ENCODE data around the gene DRD2.

DNA sequence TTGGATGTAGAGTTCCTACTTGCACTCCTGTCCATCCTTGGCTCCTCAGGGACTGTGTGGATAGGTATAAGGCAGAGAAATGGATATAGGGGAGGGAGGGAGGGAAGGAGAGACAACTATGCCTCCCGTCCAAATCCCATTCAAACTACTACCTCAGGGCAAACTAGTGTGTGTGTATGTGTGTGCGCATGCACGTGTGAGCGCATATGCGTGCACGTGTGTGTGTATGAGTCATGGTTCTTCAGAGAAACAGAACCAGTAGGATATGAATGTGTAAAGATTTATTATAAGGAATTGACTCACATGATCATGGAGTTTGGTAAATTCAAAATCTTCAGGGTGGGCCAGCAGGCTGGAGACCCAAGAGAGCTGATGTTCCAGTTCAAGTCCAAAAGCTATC is 42.2 kb upstream of the DRD2 start:
- TF ChIP-seq, protein P1, sequence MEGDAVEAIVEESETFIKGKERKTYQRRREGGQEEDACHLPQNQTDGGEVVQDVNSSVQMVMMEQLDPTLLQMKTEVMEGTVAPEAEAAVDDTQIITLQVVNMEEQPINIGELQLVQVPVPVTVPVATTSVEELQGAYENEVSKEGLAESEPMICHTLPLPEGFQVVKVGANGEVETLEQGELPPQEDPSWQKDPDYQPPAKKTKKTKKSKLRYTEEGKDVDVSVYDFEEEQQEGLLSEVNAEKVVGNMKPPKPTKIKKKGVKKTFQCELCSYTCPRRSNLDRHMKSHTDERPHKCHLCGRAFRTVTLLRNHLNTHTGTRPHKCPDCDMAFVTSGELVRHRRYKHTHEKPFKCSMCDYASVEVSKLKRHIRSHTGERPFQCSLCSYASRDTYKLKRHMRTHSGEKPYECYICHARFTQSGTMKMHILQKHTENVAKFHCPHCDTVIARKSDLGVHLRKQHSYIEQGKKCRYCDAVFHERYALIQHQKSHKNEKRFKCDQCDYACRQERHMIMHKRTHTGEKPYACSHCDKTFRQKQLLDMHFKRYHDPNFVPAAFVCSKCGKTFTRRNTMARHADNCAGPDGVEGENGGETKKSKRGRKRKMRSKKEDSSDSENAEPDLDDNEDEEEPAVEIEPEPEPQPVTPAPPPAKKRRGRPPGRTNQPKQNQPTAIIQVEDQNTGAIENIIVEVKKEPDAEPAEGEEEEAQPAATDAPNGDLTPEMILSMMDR (IDR thresholded peaks at IDR 0.05), result no peak
- no peak for TF ChIP-seq POLR2A (IDR thresholded peaks at IDR 0.05)
